ENCODE measurements around the gene ZNF638. TPM values are rescaled to one million over a fixed set of nuclear protein-coding genes. Genes with fewer than 3 reads are reported as not detected.

Gene ZNF638
- total and polyA plus RNA-seq, 9 of the 15 experiments (the other 6 are each of a cell fraction or from before 2014, with no cell fraction given) = 53.3 to 165 (median 98.8) TPM

- TF ChIP-seq MGA (IDR thresholded peaks at IDR 0.05) (0 out of 2 replicates have a peak, but pooled peaks have one; percentile 21), PYGO2 (tag; IDR thresholded peaks at IDR 0.05) (no peak), NR2C2 (CRISPR knock-in tag; IDR thresholded peaks at IDR 0.05) (no peak), NR2C2 (tag; IDR thresholded peaks at IDR 0.05) (no peak), SP1 (CRISPR knock-in tag; IDR thresholded peaks at IDR 0.05) (no peak), ZFX (CRISPR knock-in tag; IDR thresholded peaks at IDR 0.05) (peak; percentile 72), ZNF785 (CRISPR knock-in tag; IDR thresholded peaks at IDR 0.05) (no peak), CUX1 (CRISPR knock-in tag; IDR thresholded peaks at IDR 0.05) (no peak), TRIM28 (IDR thresholded peaks at IDR 0.05) (no peak)
Observed at GRCh38 chr2:71331581-71332434, at the start of gene ZNF638 (continued).

All from K562 (cell line).